H9 (cell line): Measurements from ENCODE around the gene TKTL1. TPM values are rescaled to one million over a fixed set of nuclear protein-coding genes. Genes with fewer than 3 reads are reported as not detected.

Experiments used
- DNase-seq: peaks from one replicate; pipeline ENCODE4 v3.0.0-alpha.2; 2017
- H2AFZ ChIP-seq: one replicate; pipeline ENCODE4 v1.6.1; 2013; ENCODE audit warnings: mild to moderate bottlenecking, low read length, control low read depth, moderate library complexity
- H2AK5ac ChIP-seq: 2 replicates; pipeline ENCODE4 v1.6.1; 2013; ENCODE audit warnings: low read length, control low read depth, mixed read lengths; ENCODE audit not compliant: insufficient read length
- H2BK120ac ChIP-seq: one replicate; pipeline ENCODE4 v1.6.1; 2013; ENCODE audit warnings: low read depth, mild to moderate bottlenecking, low read length, control low read depth, inconsistent platforms; ENCODE audit not compliant: poor library complexity, severe bottlenecking
- H2BK12ac ChIP-seq: 2 replicates; pipeline ENCODE4 v1.6.1; 2013; ENCODE audit warnings: low read length, control low read depth, mixed read lengths, low read depth; ENCODE audit not compliant: insufficient read length
- H2BK15ac ChIP-seq: 2 replicates; pipeline ENCODE4 v1.6.1; 2013; ENCODE audit warnings: low read depth, low read length, control low read depth
- H2BK20ac ChIP-seq: one replicate; pipeline ENCODE4 v1.6.1; 2013; ENCODE audit warnings: low read depth, mild to moderate bottlenecking, low read length, control low read depth, inconsistent platforms; ENCODE audit not compliant: poor library complexity, severe bottlenecking
- H2BK5ac ChIP-seq: 2 replicates; pipeline ENCODE4 v1.6.1; 2013; ENCODE audit warnings: low read length, control low read depth, mixed read lengths; ENCODE audit not compliant: insufficient read length
- H3K14ac ChIP-seq: 2 replicates; pipeline ENCODE4 v1.6.1; 2013; ENCODE audit warnings: low read length, control low read depth; ENCODE audit not compliant: insufficient read depth
- H3K18ac ChIP-seq: 2 replicates; pipeline ENCODE4 v1.6.1; 2013; ENCODE audit warnings: low read depth, mild to moderate bottlenecking, mixed read lengths, low read length, control low read depth; ENCODE audit not compliant: insufficient read length
- H3K23ac ChIP-seq: 2 replicates; pipeline ENCODE4 v1.6.1; 2013; ENCODE audit warnings: low read length, control low read depth, mixed read lengths, low read depth; ENCODE audit not compliant: insufficient read length
- H3K23me2 ChIP-seq: 2 replicates; pipeline ENCODE4 v1.6.1; 2013; ENCODE audit warnings: low read depth, mild to moderate bottlenecking, mixed read lengths, low read length, control low read depth; ENCODE audit not compliant: insufficient read length, poor library complexity, severe bottlenecking
- H3K27ac ChIP-seq: 2 replicates; pipeline ENCODE4 v1.5.1; 2013; ENCODE audit warnings: low read length, control low read depth, mixed read lengths, low read depth; ENCODE audit not compliant: insufficient read length
- H3K27me3 ChIP-seq: 2 replicates; pipeline ENCODE4 v1.6.1; 2013; ENCODE audit warnings: low read length, control low read depth, inconsistent platforms; ENCODE audit not compliant: insufficient read depth
- H3K4ac ChIP-seq: 2 replicates; pipeline ENCODE4 v1.6.1; 2013; ENCODE audit warnings: low read depth, mild to moderate bottlenecking, control low read depth, inconsistent platforms, low read length, moderate library complexity
- H3K4me1 ChIP-seq: 2 replicates; pipeline ENCODE4 v1.6.1; 2013; ENCODE audit warnings: low read length, control low read depth, inconsistent platforms; ENCODE audit not compliant: insufficient read depth
- H3K4me2 ChIP-seq: 2 replicates; pipeline ENCODE4 v1.6.1; 2013; ENCODE audit warnings: low read length, control low read depth, mixed read lengths; ENCODE audit not compliant: insufficient read length, insufficient read depth
- H3K56ac ChIP-seq: 2 replicates; pipeline ENCODE4 v1.6.1; 2013; ENCODE audit warnings: low read depth, mild to moderate bottlenecking, mixed read lengths, low read length, control low read depth; ENCODE audit not compliant: insufficient read length
- H3K79me1 ChIP-seq: 2 replicates; pipeline ENCODE4 v1.6.1; 2013; ENCODE audit warnings: low read depth, mild to moderate bottlenecking, moderate library complexity, low read length, control low read depth, inconsistent platforms; ENCODE audit not compliant: insufficient read depth, poor library complexity, severe bottlenecking
- H3K79me2 ChIP-seq: 2 replicates; pipeline ENCODE4 v1.6.1; 2013; ENCODE audit warnings: low read length, control low read depth, inconsistent platforms; ENCODE audit not compliant: insufficient read depth
- H3K9ac ChIP-seq: 2 replicates; pipeline ENCODE4 v1.6.1; 2013; ENCODE audit warnings: low read length, control low read depth, mixed read lengths; ENCODE audit not compliant: insufficient read length; ENCODE audit errors: extremely low read depth
- H3K9me3 ChIP-seq: one replicate; pipeline ENCODE4 v1.6.1; 2013; ENCODE audit warnings: low read depth, low read length, inconsistent platforms; ENCODE audit not compliant: control insufficient read depth
- H3T11ph ChIP-seq: one replicate; pipeline ENCODE4 v1.6.1; 2013; ENCODE audit warnings: mild to moderate bottlenecking, low read length, control low read depth, inconsistent platforms
- H4K20me1 ChIP-seq: one replicate; pipeline ENCODE4 v1.6.1; 2013; ENCODE audit not compliant: control insufficient read depth, insufficient read length, insufficient read depth
- H4K5ac ChIP-seq: 2 replicates; pipeline ENCODE4 v1.6.1; 2013; ENCODE audit warnings: low read depth, mild to moderate bottlenecking, mixed read lengths, low read length, control low read depth; ENCODE audit not compliant: insufficient read length
- H4K8ac ChIP-seq: replicated peaks from 2 replicates; pipeline ENCODE4 v1.6.1; 2013; ENCODE audit warnings: low read length, control low read depth, mixed read lengths, low read depth; ENCODE audit not compliant: insufficient read length
- H4K91ac ChIP-seq: 2 replicates; pipeline ENCODE4 v1.6.1; 2013; ENCODE audit warnings: low read depth, mild to moderate bottlenecking, moderate library complexity, mixed read lengths, low read length, control low read depth; ENCODE audit not compliant: insufficient read length
- H3K27ac Mint-ChIP-seq, 3 experiments: 2 replicates in 2 of 3; 3 replicates in 1 of 3; pipeline ENCODE4 v1.8.0; 2020 to 2021; ENCODE audit warnings: mixed read lengths in 3 of 3, mild to moderate bottlenecking in 1 of 3, moderate library complexity in 1 of 3
- H3K27me3 Mint-ChIP-seq: 2 replicates; pipeline ENCODE4 v1.8.0; 2021; ENCODE audit warnings: low read depth, mild to moderate bottlenecking, moderate library complexity, mixed read lengths
- H3K36me3 Mint-ChIP-seq, 3 experiments: 2 replicates in 2 of 3; 3 replicates in 1 of 3; pipeline ENCODE4 v1.8.0; 2020 to 2021; ENCODE audit warnings: low read depth in 3 of 3, mixed read lengths in 3 of 3; ENCODE audit not compliant: insufficient read depth in 1 of 3
- H3K4me1 Mint-ChIP-seq, 2 experiments: 2 replicates each; pipeline ENCODE4 v1.8.0; 2020; ENCODE audit warnings: mixed read lengths in 2 of 2
- H3K4me3 Mint-ChIP-seq, 2 experiments: 2 replicates in 1 of 2; 3 replicates in 1 of 2; pipeline ENCODE4 v1.8.0; 2020 to 2021; ENCODE audit warnings: mild to moderate bottlenecking in 2 of 2, mixed read lengths in 2 of 2, moderate library complexity in 1 of 2
- H3K9me3 Mint-ChIP-seq, 2 experiments: 2 replicates in 1 of 2; 3 replicates in 1 of 2; pipeline ENCODE4 v1.8.0; 2020; ENCODE audit warnings: mild to moderate bottlenecking in 2 of 2, mixed read lengths in 2 of 2, moderate library complexity in 1 of 2
- CTCF ChIP-seq: fragments of 200-600 bp; sonication (generic); conservative IDR thresholded peaks from 3 replicates; pipeline ENCODE4 v1.8.0; 2021; ENCODE audit warnings: antibody characterized with exemption, mild to moderate bottlenecking
- WGBS: extraction: QIAGEN DNeasy Blood & Tissue Kit; methylation state at CpG from one replicate; pipeline ENCODE4 v1.1.7; 2013; ENCODE audit warnings: missing lambda C conversion rate, low lambda C conversion rate, mixed read lengths; ENCODE audit not compliant: insufficient read length; ENCODE audit errors: extremely low coverage; 5-methylcytosine and 5-hydroxymethylcytosine counted together
- total RNA-seq: library from RNA; stranded (reverse); gene quantifications from 2 replicates; pipeline ENCODE4 v1.2.1, GENCODE V29; 2021

TKTL1 gene
- total RNA-seq, 1 experiment from 2014 or later: not detected

GRCh38 chrX:154350429-154351182 is 55.0 kb downstream of the TKTL1 start:
- no CpG with 5 or more reads among the region's 19 CpGs for WGBS
- H3K4me3 Mint-ChIP-seq: no peak overlapping the region
- Histone ChIP-seq H3K9ac (no peak overlapping the region), H3K27ac (no peak overlapping the region), H3K9me3 (peaks cover 26% of the 10 kb centered on the region), H2BK120ac (no peak overlapping the region), H3K56ac (no peak overlapping the region), H3K14ac (no peak overlapping the region), H2AK5ac (no peak overlapping the region), H2BK5ac (no peak overlapping the region), H4K91ac (no peak overlapping the region), H3K18ac (no peak overlapping the region), H4K5ac (no peak overlapping the region), H3K4me2 (no peak overlapping the region), H3K23ac (no peak overlapping the region), H3K79me1 (no peaks in the 10 kb centered on the region), H2BK12ac (no peak overlapping the region), H2AFZ (no peak overlapping the region), H3K4ac (no peak overlapping the region), H3T11ph (no peak overlapping the region), H2BK15ac (no peak overlapping the region), H4K8ac (no peak overlapping the region), H3K79me2 (no peaks in the 10 kb centered on the region), H3K27me3 (no peaks in the 10 kb centered on the region), H3K4me1 (no peaks in the 10 kb centered on the region), H2BK20ac (no peak overlapping the region), H3K23me2 (no peaks in the 10 kb centered on the region), H4K20me1 (peaks cover 4% of the 10 kb centered on the region)
- no peak for TF ChIP-seq CTCF
- peaks cover 25 to 69% (median 54%) of the 10 kb centered on the region in 3 experiments for H3K36me3 Mint-ChIP-seq
- H3K27ac Mint-ChIP-seq: no peak overlapping the region
- H3K4me1 Mint-ChIP-seq: peaks cover 0 to 5% of the 10 kb centered on the region in 2 experiments; a peak in 2 of 4 replicates
- H3K27me3 Mint-ChIP-seq: peaks cover 4% of the 10 kb centered on the region
- peaks cover 42 to 51% of the 10 kb centered on the region in 2 experiments for H3K9me3 Mint-ChIP-seq
- DNase-seq: no peak
